ENCODE results near the gene PTGS2.

- no peak for TF ChIP-seq POLR2AphosphoS5 (IDR thresholded peaks at IDR 0.05; ENCODE audit: low read depth, low read length)
- TF ChIP-seq CTCF (IDR thresholded peaks at IDR 0.05) = no peak
These were observed 7.6 kb downstream of the PTGS2 start for GRCh38 chr1:186672596-186672995.

Measured in SK-N-SH (cell line).